Activated naive CD8-positive, alpha-beta T cell treated with anti-CD3 and anti-CD28 coated beads, Interleukin-2, amount 50 U/mL, for 16 hours (primary cell): ENCODE results near the gene SLBP.
"Not testable (repeated sequence)": the region's sequence is repeated elsewhere in the genome, so short reads cannot be mapped to it uniquely, and the experiment has no call there.

Experiments
- DNase-seq: peaks from one replicate; pipeline ENCODE4 v3.0.0-alpha.2; 2020; ENCODE audit warnings: low read depth, low spot score

Gene SLBP

GRCh38 chr4:1711571-1712215 is 426 bp downstream of the SLBP start:
- DNase-seq: no peak

GRCh38 chr4:1711055-1711570 is 1.0 kb downstream of the SLBP start:
- no peak for DNase-seq

- DNase-seq: no peak
Observed at GRCh38 chr4:1708581-1708980, 3.5 kb downstream of the SLBP start.

- DNase-seq: no peak
Observed at GRCh38 chr4:1706358-1706757, 5.8 kb downstream of the SLBP start.

- no peak for DNase-seq
Observed at GRCh38 chr4:1705732-1706131, 6.4 kb downstream of the SLBP start.

- no peak for DNase-seq
Observed at GRCh38 chr4:1703867-1704266, 8.3 kb downstream of the SLBP start.

- DNase-seq: not testable (repeated sequence)
Observed at GRCh38 chr4:1701671-1702070, 10.4 kb downstream of the SLBP start.

- DNase-seq: no peak
Observed at GRCh38 chr4:1695913-1696312, 16.2 kb downstream of the SLBP start.

GRCh38 chr4:1693131-1693896 is 18.8 kb downstream of the SLBP start:
- peak; percentile 45 for DNase-seq

- DNase-seq: no peak
Observed at GRCh38 chr4:1691737-1692373, 20.3 kb downstream of the SLBP start.

- no peak for DNase-seq
Observed at GRCh38 chr4:1690698-1691097, 21.4 kb downstream of the SLBP start.

- no peak for DNase-seq
Observed at GRCh38 chr4:1686440-1687036, 25.6 kb downstream of the SLBP start.

- DNase-seq: no peak
Observed at GRCh38 chr4:1685235-1686150, 26.6 kb downstream of the SLBP start.

- peak; percentile 92 for DNase-seq
Observed at GRCh38 chr4:1684506-1685234, 27.4 kb downstream of the SLBP start.

GRCh38 chr4:1683736-1684505 is 28.2 kb downstream of the SLBP start, which contains the start of gene FAM53A:
Gene FAM53A, minus strand, starts transcription at chr4:1684313. Its CDS starts 15,572 bp downstream, at chr4:1668741.
- DNase-seq: no peak

- DNase-seq: no peak
Observed at GRCh38 chr4:1683261-1683735, 28.8 kb downstream of the SLBP start.

- DNase-seq: no peak
Observed at GRCh38 chr4:1682860-1683259, 29.3 kb downstream of the SLBP start.

- DNase-seq: no peak
Observed at GRCh38 chr4:1678244-1678643, 33.9 kb downstream of the SLBP start.
